B cell (primary cell): ENCODE results near the gene TDRD9. TPM values are rescaled to one million over a fixed set of nuclear protein-coding genes. Genes with fewer than 3 reads are reported as not detected.

Source experiments
- ATAC-seq: fragments of 200-7000 bp; cut with Tn5 transposase; one replicate; pipeline ENCODE4 v1.10.0; 2021; ENCODE audit warnings: low read depth, mild to moderate bottlenecking, moderate number of reproducible peaks, moderate library complexity
- CTCF ChIA-PET: fragments of 350-600 bp; sonication (Branson Sonifier 250); formaldehyde crosslinking; loops from one replicate; lab custom pipeline; 2021; ENCODE audit warnings: antibody characterized with exemption, inconsistent platforms; lab: Charles Lee
- POLR2A ChIA-PET: fragments of 350-600 bp; sonication (Branson Sonifier 250); formaldehyde crosslinking; loops from one replicate; lab custom pipeline; 2021; ENCODE audit warnings: antibody characterized with exemption; lab: Charles Lee
- DNase-seq: peaks from one replicate; pipeline ENCODE4 v3.0.0; 2013
- H2AFZ ChIP-seq: 2 replicates; pipeline ENCODE4 v1.6.1; 2012; ENCODE audit warnings: mild to moderate bottlenecking, low read depth, low read length; ENCODE audit not compliant: insufficient read depth, poor library complexity, severe bottlenecking
- H3K27ac ChIP-seq, 2 donors: 1 replicate in 1 of 2; 2 replicates in 1 of 2; pipeline ENCODE4 v1.5.1; 2012 to 2013; ENCODE audit warnings: low read length in 2 of 2, mild to moderate bottlenecking in 2 of 2, moderate library complexity in 1 of 2
- H3K27me3 ChIP-seq, 4 experiments: fragments of 200-600 bp in 1 of 4; sonication (generic) in 1 of 4; replicated peaks in 1 of 4; 1 replicate in 2 of 4; 2 replicates in 2 of 4; pipeline versions ENCODE4 v1.6.1 to v1.7.0; 2013 to 2016; ENCODE audit warnings: low read length in 3 of 4, mild to moderate bottlenecking in 2 of 4, mixed read lengths in 1 of 4, moderate library complexity in 1 of 4; ENCODE audit not compliant: insufficient read depth in 4 of 4, control insufficient read depth in 3 of 4; ENCODE audit errors: control extremely low read depth in 1 of 4
- H3K36me3 ChIP-seq, 2 experiments: replicated peaks in 1 of 2; 1 replicate in 1 of 2; 2 replicates in 1 of 2; pipeline versions ENCODE4 v1.6.1 to v1.7.1; 2013; ENCODE audit warnings: low read length in 1 of 2; ENCODE audit not compliant: insufficient read depth in 2 of 2, control insufficient read depth in 1 of 2; ENCODE audit errors: control extremely low read depth in 1 of 2, extremely low read depth in 1 of 2
- H3K4me1 ChIP-seq, 2 donors: fragments of 200-600 bp in 1 of 2; sonication (generic) in 1 of 2; 1 replicate in 1 of 2; 2 replicates in 1 of 2; pipeline versions ENCODE4 v1.5.1 to v1.6.1; 2013 to 2017; ENCODE audit warnings: low read length in 2 of 2; ENCODE audit not compliant: control insufficient read depth in 2 of 2, insufficient read depth in 2 of 2
- H3K4me2 ChIP-seq: replicated peaks from 2 replicates; pipeline ENCODE3; 2012; ENCODE audit warnings: mild to moderate bottlenecking, low read depth, low read length; ENCODE audit not compliant: poor library complexity, severe bottlenecking
- H3K4me3 ChIP-seq, 5 experiments: fragments of 200-600 bp in 1 of 5; sonication (generic) in 1 of 5; 1 replicate in 3 of 5; 2 replicates in 2 of 5; pipeline versions ENCODE4 v1.5.1 to v1.7.0; 2011 to 2016; ENCODE audit warnings: low read length in 4 of 5, mild to moderate bottlenecking in 4 of 5, low read depth in 2 of 5, control low read depth in 1 of 5, moderate library complexity in 1 of 5; ENCODE audit not compliant: insufficient read depth in 1 of 5; ENCODE audit errors: control extremely low read depth in 1 of 5, extremely low read depth in 1 of 5
- H3K79me2 ChIP-seq: fragments of 200-600 bp; sonication (generic); one replicate; pipeline ENCODE4 v1.6.0; 2016; ENCODE audit warnings: low read length; ENCODE audit not compliant: control insufficient read depth, insufficient read depth
- H3K9ac ChIP-seq: fragments of 200-600 bp; sonication (generic); 2 replicates; pipeline ENCODE4 v1.6.1; 2017; ENCODE audit warnings: mild to moderate bottlenecking, low read length, moderate library complexity
- H3K9me3 ChIP-seq, 3 donors: one replicate each; pipeline versions ENCODE4 v1.6.1 to v1.7.1; 2013; ENCODE audit warnings: low read length in 2 of 3; ENCODE audit not compliant: control insufficient read depth in 2 of 3, insufficient read depth in 1 of 3; ENCODE audit errors: control extremely low read depth in 1 of 3
- H4K20me1 ChIP-seq: 2 replicates; pipeline ENCODE4 v1.6.0; 2012; ENCODE audit warnings: mild to moderate bottlenecking, low read length; ENCODE audit not compliant: insufficient read depth, control insufficient read depth, poor library complexity, severe bottlenecking
- H3K27ac Mint-ChIP-seq: one replicate; pipeline ENCODE4 v1.8.0; 2021; ENCODE audit warnings: mixed read lengths
- H3K27me3 Mint-ChIP-seq: one replicate; pipeline ENCODE4 v1.8.0; 2021; ENCODE audit warnings: mixed read lengths
- H3K4me1 Mint-ChIP-seq: one replicate; pipeline ENCODE4 v1.8.0; 2021; ENCODE audit warnings: mixed read lengths
- H3K4me3 Mint-ChIP-seq: one replicate; pipeline ENCODE4 v1.8.0; 2021; ENCODE audit warnings: mixed read lengths
- H3K9me3 Mint-ChIP-seq: one replicate; pipeline ENCODE4 v1.8.0; 2022; ENCODE audit warnings: mixed read lengths; ENCODE audit not compliant: insufficient read depth
- CTCF ChIP-seq: fragments of 200-600 bp; IDR thresholded peaks from one replicate; pipeline ENCODE4 v1.8.0; 2022; ENCODE audit warnings: antibody characterized with exemption, mild to moderate bottlenecking
- EZH2 ChIP-seq: IDR thresholded peaks from 2 replicates; pipeline ENCODE4 v1.6.1; 2012; ENCODE audit warnings: borderline replicate concordance, low read depth, mild to moderate bottlenecking, moderate library complexity, low read length; ENCODE audit not compliant: insufficient read depth, poor library complexity, severe bottlenecking
- WGBS: methylation state at CpG from one replicate; pipeline ENCODE4 v1.1.5; 2013; ENCODE audit warnings: missing lambda C conversion rate; ENCODE audit not compliant: insufficient coverage; 5-methylcytosine and 5-hydroxymethylcytosine counted together
- intact Hi-C: fragments of 100-400 bp; cut with micrococcal nuclease; formaldehyde crosslinking; loops from one replicate; pipeline ENCODE4 v1.10.0; 2022
- polyA plus RNA-seq: library from polyadenylated mRNA; depleted of rRNA; stranded (reverse); fragments of >200 nt; gene quantifications from 2 replicates; pipeline ENCODE4 v1.2.3, GENCODE V29; 2012
- total RNA-seq, 2 donors: library from RNA; stranded (reverse); fragments of 120-200 nt in 1 of 2; gene quantifications; 1 replicate in 1 of 2; 2 replicates in 1 of 2; pipeline versions ENCODE4 v1.2.3 to v1.2.4, GENCODE V29; 2013 to 2022

TDRD9 gene
- total and polyA plus RNA-seq, 2 donors (not counting 1 experiment from before 2014, with no cell fraction given), result 1.1 to 2.4 TPM

GRCh38 chr14:104075530-104076151, 147.4 kb downstream of the TDRD9 start:
- Mint-ChIP-seq H3K4me3 (no peak overlapping the region), H3K27ac (no peak overlapping the region)
- CTCF ChIA-PET, result interaction anchor here (0.7 to 1.3 kb wide), 2 partner anchors 23 to 267 kb away, joined by 3 to 5 read pairs; no protein-coding TSS in a partner anchor

More at GRCh38 chr14:104075530-104076151, 147.4 kb downstream of the TDRD9 start:
- ATAC-seq (no peak), DNase-seq (no peak)
- peaks cover 4 to 8% of the 10 kb centered on the region in 2 donors for H3K4me1 ChIP-seq
- no peak overlapping the region for H3K9ac ChIP-seq
- H3K9me3 ChIP-seq, result peaks cover 0 to 10% (median 6%) of the 10 kb centered on the region in 3 donors
- H3K4me2 ChIP-seq, result no peak overlapping the region
- H4K20me1 ChIP-seq, result no peaks in the 10 kb centered on the region
- Mint-ChIP-seq H3K4me1 (peaks cover 6% of the 10 kb centered on the region), H3K9me3 (peaks cover 11% of the 10 kb centered on the region), H3K27me3 (peaks cover 16% of the 10 kb centered on the region)
- no peak for TF ChIP-seq CTCF
- TF ChIP-seq EZH2, result no peak
- intact Hi-C loops, result no loop called here
- H3K27me3 ChIP-seq, result no peaks in the 10 kb centered on the region
- no CpG with 5 or more reads among the region's 6 CpGs for WGBS
- no peak overlapping the region for H3K4me3 ChIP-seq
- H3K79me2 ChIP-seq, result no peaks in the 10 kb centered on the region
- H3K27ac ChIP-seq, result no peak overlapping the region
- no peaks in the 10 kb centered on the region for H3K36me3 ChIP-seq
- no peak overlapping the region for H2AFZ ChIP-seq
- POLR2A ChIA-PET, result no interaction called here
